LHCN-M2 (cell line): ENCODE data around the gene VDAC1. TPM values are rescaled to one million over a fixed set of nuclear protein-coding genes. Genes with fewer than 3 reads are reported as not detected.
A peak's percentile ranks its signal among the peaks of the same experiment; 100 is the strongest.
"Not testable (repeated sequence)": the region's sequence is repeated elsewhere in the genome, so short reads cannot be mapped to it uniquely, and the experiment has no call there.

ENCODE experiments used
- DNase-seq: peaks from one replicate; pipeline ENCODE4 v3.0.0-alpha.2; 2012; ENCODE audit warnings: low read depth
- total RNA-seq: library from RNA; depleted of rRNA; stranded (reverse); fragments of >200 nt; gene quantifications from 2 replicates; pipeline ENCODE4 v1.2.3, GENCODE V29; 2014

VDAC1 gene
- total RNA-seq, 1 experiment from 2014 or later: 461 TPM

- DNase-seq: peak; percentile 98
Observed at GRCh38 chr5:133968204-133968980, 36.4 kb downstream of the VDAC1 start, which contains the start of gene C5orf15. Gene C5orf15 (minus strand): TSS chr5:133968625. CDS start chr5:133968584, 41 bp downstream.

- peak; percentile 43 for DNase-seq
Observed at GRCh38 chr5:133967698-133968203, 37.0 kb downstream of the VDAC1 start.

DNA sequence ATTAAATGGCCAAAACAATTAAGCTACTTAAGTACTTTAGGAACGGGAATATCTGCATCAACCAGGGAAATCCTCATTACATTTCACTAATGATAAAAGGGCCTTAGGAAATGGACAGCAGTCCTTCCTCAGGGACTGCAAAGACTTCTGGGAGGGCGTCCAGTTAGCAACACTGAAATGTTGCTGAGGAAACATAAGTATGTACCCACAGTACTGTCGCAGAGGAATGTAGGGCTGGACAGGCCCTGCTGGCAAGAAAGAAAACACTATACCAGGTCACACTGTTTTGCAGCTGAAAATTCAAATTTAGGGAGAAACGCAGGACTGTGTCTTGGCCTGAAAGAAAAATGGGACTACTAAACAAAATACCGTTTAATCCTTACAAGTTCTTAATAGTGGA is 37.7 kb downstream of the VDAC1 start:
- peak; percentile 36 for DNase-seq

DNA sequence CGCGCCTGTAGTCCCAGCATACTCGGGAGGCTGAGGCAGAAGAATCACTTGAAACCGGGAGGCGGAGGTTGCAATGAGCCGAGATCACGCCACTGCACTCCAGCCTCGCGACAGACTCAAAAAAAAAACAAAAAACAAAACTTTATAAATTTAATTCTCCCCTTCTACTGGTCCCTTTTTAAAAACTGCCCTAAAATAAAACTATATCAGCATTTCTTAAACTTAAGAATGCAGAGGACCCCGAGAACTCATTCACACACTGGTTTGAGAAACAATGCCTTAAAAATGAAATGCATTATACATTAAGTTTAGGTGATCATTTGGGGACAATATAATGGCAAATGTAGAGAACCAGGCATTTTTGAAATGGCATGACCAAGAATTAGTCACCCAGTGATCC is 38.7 kb downstream of the VDAC1 start:
- DNase-seq: no peak

DNA sequence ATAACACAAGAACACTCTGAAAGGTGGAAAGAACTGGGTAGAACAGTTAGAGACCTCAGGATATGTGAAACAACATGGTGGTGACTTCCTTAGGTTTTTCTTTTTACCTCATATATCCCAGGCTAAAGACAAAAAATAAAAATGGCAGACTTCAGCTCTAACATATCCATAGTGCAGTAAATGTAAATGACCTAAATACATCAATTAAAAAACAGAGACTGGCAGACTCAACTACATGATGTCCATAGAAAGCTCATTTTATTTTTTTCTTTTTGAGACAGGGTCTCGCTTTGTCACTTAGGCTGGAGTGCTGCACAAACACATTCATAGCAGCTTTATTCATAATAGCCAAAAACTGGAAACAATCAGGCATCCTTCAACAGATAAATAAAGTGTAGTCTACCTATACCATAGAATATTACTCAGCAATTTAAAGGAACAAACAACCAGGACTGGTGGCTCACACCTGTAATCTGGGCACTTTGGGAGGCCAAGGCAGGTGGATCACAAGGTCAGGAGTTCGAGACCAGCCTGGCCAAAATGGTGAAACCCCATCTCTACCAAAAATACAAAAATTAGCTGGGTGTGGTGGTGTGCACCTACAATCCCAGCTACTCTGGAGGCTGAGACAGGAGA is 41.2 kb downstream of the VDAC1 start:
- no peak for DNase-seq

GRCh38 chr5:133962801-133963476 is 41.8 kb downstream of the VDAC1 start:
- peak; percentile 51 for DNase-seq

- DNase-seq: peak; percentile 25
Observed at GRCh38 chr5:133962131-133962530, 42.6 kb downstream of the VDAC1 start.

DNA sequence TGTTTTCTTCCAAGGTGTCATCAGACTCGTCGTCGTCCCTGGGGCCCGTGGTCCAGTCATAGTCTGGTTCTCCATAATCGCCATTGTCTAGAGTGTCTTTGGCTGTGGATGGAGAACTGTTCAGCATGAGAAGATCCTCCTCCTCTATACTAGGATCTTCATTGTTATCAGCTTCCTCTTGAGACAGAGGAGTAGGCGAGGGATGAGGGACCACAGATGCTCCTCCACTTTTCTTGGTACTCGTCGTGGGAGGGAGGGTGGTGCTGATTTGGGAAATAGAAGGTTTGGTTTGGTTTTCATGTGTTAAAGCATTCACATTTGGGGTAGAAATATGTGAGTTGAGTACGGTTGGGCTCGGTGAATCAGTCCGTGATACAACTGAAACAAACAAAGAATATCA is 45.1 kb downstream of the VDAC1 start:
- no peak for DNase-seq

- no peak for DNase-seq
Observed at GRCh38 chr5:133957591-133957990, 47.2 kb downstream of the VDAC1 start.

DNA sequence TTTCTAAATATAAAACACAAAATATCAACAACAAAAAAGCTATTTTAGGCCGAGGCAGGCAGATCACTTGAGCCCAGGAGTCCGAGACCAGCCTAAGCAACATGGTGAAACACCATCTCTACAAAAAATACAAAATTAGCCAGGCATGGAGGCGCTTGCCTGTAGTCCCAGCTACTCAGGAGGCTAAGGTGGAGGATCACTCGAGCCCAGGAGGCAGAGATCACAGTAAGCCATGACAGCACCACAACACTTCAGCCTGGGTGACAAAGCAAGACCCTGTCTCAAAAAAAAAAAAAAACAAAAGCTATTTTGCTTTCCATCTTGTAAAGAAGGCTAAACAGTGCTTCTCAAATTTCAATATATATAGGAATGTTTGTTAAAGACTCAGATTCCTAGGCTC is 47.7 kb downstream of the VDAC1 start:
- DNase-seq: no peak

- DNase-seq: not testable (repeated sequence)
Observed at GRCh38 chr5:133956196-133956595, 48.6 kb downstream of the VDAC1 start.

GRCh38 chr5:133953568-133954145 is 51.1 kb downstream of the VDAC1 start:
- DNase-seq: no peak

- peak; percentile 92 for DNase-seq
Observed at GRCh38 chr5:133952729-133953567, 51.8 kb downstream of the VDAC1 start.

DNA sequence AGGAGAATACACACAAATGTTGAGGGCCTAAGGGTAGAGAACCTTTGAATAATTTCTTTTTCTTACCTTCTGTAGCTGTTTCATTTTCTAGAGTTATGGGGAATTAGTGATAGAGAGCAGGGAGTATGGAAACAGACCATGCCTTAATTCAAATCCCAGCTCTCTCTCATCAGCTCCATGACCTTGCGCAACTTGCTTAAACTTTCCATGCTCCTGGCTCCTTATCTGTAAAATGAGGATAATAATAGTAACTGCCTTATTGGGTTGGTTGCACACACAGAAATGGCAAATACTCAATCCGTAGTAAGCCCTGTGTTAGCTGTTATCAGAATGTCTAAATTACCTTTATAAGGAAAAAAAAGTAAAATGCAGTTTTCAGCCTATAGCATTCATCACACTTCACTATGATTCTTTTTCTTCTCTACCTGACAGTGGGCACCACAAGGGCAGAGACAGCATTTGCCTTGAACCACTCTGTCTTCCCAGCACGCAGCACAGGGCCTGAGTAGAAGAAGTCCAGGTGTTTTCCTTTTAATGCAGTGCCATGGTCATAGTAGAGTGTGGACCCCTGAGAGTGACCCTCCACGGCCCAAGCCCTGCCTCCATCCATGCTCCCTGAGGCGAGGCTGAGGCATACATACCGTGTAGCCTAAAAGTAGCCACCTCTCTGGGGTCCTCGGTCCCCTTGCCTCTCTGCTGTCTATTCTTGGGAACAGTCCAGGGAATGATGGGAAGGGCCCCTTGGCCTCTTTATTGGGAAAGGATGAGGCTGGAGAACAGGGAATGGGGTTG is 53.8 kb downstream of the VDAC1 start:
- no peak for DNase-seq

DNA sequence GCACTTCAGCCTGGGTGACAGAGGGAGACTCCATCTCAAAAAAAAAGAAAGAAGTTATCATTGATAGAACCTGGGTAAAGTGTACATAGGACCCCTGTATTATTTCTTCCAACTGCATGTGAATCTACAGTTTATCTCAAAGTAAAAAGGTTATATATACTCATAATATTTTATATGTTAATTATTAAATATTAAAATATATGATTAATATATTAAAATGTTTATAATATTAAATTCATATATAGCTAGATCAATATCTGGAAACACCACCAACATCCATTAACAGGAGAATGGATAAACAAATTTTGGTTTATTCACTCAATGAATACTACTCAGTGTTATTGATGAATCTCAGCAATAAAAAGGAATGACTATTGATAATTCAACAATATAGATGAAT is 56.1 kb downstream of the VDAC1 start:
- DNase-seq: no peak

- DNase-seq: no peak
Observed at GRCh38 chr5:133947431-133947841, 57.3 kb downstream of the VDAC1 start.

- DNase-seq: no peak
Observed at GRCh38 chr5:133945568-133945967, 59.2 kb downstream of the VDAC1 start.

DNA sequence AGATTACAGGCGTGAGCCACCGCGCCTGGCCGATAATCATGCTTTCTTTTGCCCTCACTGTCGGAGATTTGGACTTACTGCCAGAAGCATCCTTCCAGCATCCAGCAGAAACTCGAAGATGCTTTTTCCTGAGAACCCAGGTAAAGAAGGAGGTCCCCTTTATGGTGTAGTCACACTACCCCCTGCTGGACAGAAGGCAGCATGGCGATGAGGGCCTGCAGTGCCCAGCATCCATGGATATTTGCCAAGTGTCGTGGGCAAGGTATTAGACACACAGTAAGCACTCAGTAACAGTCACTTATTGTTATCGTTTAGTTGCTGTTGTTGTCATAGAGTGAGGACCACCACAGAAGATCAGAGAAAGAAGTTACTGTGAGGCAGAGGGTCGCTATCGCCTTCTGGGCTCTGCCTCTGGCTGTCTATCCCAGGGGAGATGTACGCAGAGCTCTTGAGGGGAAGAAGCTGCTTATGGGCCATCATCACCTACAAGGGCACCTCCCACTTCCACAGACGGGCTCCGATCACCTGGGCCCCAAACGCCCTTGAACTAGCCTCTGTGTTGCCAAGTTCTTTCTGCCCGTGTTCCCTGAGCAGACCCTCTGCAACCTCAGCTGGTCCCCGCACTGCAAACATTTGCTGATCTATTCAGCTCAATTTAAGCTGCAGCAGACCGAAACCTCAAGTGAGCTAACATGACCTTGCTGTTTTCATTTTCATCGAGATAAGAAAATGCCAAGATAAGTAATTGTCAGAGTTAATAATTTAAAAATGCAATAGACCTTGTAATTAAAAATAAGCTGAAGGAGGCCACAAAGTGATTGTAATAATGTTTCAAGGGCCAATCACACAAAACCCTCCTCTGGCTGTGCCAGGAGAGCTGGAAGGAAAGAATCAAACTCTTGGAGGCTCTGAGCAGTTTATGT is 60.3 kb downstream of the VDAC1 start:
- peak; percentile 33 for DNase-seq

- DNase-seq: no peak
Observed at GRCh38 chr5:133943475-133943817, 61.3 kb downstream of the VDAC1 start.
